ENCODE data around the gene CLCC1.

- TF ChIP-seq POLR2AphosphoS5 (IDR thresholded peaks at IDR 0.05; ENCODE audit: low read depth, low read length) (no peak), TAF1 (IDR thresholded peaks at IDR 0.05; ENCODE audit: low read depth, low read length) (no peak), POLR2A (IDR thresholded peaks at IDR 0.05; ENCODE audit: low read depth, low read length) (no peak), PAX5 (IDR thresholded peaks at IDR 0.05; ENCODE audit: insufficient read depth, low read length, severe bottlenecking) (no peak), POU2F2 (IDR thresholded peaks at IDR 0.05; ENCODE audit: low read depth, low read length) (no peak)
Observed at GRCh38 chr1:108951242-108951641, 12.0 kb downstream of the CLCC1 start.
